MM.1S (cell line): ENCODE measurements around the gene DCHS1.

Experiments
- CTCF ChIP-seq: fragments of 300-600 bp; sonication (generic); IDR thresholded peaks from 2 replicates; pipeline ENCODE4 v1.5.1; 2016; ENCODE audit warnings: antibody characterized with exemption, low read length, mixed read lengths
- EZH2 ChIP-seq: fragments of 300-600 bp; sonication (generic); optimal IDR thresholded peaks from 2 replicates; pipeline ENCODE3; 2017; ENCODE audit warnings: low read depth, mild to moderate bottlenecking, antibody characterized with exemption, low read length, mixed read lengths

- TF ChIP-seq CTCF (no peak), EZH2 (no peak)
Observed at GRCh38 chr11:6674862-6675261, 19.3 kb upstream of the DCHS1 start.
